ENCODE results near the gene ADAP1.

Gene ADAP1

DNA sequence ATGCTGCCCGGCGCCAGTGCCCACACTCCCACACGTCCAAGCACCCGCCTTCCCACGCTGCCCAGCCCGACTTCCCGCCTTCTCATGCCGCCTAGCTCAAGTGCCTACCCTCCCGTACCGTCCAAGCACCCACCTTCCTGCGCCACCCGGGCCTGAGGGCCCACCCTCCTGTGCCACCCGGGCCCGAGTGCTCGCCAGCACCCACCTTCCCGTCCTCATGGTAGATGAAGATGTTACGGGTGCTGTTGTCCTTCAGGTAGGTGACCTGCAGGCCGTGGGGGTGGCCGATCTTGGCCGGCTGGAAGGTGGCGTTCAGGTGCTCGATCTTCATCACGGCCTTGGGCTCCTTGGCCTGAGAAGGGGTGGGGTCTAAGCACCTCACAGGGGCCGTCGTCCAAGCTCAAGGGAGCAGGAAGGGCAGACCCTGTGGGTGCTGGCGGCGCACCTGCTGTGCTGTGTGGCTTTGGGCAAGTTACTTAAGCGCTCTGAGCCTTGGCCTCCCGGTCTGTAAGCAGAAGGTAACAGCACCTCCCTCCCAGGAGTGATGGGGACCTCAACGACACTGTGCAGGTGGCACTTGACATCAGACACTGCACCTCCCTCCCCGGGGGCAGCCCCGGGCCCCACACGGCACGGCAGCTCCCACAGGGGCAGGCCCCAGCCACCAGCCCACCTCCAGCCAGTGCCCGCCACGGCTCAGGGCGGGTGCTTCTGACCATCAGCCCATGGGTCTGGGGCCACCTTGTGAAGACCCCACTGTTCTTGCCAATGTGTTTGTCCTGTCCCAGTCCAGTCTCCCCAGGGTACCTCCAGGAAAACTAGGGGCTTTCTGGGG, 50.3 kb downstream of the ADAP1 start:
- no peak for DNase-seq

DNA sequence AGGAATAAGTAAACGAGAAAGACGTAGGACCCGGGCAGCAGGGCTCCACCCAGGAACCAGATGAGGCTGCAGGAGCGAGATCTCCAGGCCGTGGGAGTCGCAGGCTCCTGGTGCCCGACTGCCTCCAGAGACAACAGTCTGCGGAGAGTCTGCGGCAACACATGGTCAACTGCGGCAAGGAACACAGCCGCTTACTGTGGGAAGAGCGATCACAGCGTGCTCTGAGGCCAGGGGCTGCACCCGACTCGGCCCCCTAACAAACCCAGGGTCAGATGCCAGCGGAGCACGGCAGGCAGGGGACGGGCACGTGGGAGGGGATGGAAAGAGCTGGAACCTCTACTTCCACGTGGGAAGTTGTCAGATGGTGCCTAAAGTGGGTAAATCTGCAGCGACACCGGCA, 51.5 kb downstream of the ADAP1 start:
- no peak for DNase-seq

DNA sequence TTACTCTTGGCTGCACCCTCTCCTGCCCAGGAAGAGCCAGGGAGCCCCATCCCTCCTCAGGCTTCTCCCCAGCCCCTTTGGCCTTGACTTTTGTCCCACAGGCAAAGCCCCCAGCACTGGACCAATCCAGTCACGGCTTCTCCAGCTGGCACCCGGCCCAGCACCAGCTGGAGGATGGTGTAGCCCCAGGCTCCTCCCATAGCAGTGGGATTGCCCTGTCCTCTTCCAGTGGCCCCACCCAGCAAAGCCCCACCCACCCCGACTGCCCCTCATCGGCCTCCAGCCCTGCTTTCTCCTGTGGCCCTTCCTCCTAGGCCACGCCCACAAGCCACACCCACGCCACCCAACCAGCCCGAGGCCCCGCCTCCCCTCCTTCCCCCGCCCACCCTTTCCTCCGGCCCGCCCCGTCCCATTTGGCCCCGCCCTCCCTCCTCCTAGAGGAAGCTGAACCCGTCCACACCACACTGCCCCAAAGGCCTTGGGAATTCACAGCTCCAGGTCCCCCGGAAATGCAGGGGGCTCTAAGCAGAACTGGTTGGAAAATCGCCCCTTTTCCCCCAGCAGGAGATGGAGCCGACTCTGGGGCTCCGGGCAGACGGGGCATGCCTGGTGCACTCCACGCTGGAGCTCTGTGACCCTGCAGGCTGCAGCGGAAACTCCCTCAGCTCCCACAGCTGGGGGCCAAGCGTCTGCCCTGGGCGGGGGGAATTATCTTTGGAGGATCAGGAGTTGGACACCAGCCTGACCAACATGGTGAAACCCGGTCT, 52.9 kb downstream of the ADAP1 start:
- DNase-seq: no peak

DNA sequence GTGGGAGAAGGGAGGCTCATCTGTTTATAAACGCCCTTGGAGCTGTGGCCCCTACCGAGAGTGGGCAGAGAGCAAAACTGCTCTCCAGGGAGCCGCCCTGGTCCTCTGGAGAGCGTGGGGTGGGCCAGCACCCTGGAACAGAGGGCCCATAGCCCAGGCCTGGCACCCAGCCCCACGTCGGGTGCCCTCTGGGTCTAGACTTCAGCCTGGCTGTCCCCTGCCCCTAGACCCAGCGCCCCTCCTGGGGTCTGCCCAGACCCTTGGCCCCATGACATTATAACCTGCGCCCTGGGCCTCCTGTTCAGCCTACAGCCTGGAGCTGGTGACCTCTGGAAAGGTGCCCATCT, 53.5 kb downstream of the ADAP1 start:
- DNase-seq: no peak

DNA sequence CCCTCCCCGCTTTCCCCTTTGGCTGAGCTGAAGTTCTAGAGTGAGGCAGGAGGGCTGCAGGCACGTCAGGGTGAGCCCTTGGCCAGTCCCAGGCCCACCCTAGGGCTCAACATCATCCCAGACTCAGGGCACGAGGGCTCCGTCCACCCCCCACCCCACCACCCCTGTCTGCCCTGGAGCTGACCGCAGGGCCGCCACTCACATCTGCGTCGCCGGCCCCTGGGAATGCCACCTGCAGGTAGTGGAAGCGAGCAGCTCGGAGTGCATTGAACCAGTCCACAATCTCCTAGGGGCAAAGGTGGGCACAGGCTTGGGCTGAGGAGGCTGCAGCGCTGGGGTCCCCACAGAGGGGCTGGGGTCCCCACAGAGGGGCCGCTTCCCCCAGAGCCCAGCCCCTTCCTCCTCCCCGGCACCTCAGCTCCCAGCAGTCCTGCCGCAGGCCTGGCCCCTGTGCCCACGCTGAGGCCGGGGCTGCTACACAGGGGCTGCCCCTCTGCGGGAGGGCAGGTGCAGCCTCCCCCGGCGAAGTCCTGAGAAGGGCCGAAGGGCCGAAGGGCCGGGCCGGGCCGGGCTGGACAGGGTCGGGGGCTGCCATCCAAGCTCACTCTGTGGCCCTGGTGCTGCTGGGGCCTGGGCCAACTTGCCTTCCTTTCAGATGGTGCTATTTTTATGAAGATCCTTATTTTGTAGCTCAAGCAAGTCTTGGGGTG, 54.0 kb downstream of the ADAP1 start:
- DNase-seq: no peak

DNA sequence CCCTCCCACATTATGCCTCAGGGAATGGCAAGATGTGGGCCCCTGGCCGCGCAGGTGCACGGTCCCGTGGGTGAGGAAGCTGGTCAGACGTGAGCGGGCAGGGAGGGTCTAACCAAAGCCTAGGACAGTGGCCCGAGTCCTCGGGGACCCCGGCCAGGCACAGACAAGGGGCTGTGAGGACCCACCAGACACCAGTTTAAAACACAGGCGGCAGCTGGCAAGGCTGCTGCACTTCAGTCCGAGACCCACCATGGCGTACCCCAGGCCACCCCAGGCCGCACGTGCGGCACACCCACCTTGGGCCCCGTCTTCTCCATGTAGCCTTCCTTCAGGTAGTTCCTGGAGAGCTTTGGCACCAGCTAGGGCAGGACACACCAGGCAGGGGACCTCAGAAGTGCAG, 54.7 kb downstream of the ADAP1 start:
- no peak for DNase-seq

DNA sequence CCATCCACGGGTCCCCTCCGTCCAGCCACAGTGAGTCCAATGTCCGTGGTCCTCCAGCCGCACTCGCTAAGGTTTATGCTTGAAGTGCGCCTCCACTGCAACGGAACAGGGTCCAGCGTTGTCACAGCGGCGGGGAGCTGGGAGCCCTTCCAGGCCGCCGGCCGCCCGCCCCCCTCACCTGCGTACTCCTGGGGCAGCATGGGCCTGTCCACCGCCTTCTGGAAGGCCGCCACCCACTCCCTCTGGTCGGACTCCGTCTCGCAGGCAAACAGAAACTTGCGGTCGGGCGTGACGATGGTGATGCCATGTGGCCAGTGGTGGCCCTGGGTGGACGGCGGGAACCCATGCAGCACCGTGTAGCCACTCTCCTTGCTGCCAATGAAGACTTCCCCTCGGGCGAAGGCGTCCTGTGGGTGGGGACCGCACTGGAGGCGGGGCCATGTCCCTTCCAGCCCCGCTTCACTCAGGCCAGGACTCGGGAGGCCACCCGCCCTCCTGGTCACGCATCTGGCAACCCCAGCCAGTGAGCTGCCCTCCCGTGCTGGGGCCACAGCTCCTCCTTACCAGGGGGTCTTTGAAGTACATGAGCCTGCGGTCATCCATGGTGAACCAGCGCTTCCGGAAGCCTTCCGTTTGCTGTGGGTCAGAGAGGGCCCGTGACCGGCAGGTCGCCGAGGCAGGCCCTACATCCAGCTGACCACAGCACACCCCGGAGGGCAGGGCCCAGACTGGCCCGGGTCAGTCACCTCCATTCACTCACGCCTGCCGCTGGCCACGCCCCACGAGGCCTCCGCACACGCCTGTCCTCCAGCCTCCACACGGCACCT, 55.4 kb downstream of the ADAP1 start:
- no peak for DNase-seq

DNA sequence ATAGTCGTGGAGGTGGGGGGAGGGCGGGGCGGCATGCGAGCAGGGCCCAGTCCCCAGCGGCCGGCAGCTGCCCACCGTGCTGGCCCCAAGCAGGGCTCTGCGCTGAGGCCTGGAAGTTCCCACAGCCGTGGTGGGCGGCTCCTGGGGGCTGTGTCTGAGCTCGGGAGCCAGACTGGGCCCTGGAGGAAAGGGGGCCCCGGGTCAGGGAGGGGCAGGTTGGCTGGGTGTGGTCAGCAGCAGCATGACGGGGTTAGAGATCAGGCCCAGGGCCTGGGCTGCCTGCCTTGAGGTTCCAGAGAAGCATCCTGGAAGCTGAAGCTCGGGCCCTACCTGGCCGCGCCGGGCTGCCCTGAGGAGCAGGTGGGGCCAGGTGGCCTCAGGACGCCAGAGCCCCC, 56.0 kb downstream of the ADAP1 start:
- DNase-seq: no peak

DNA sequence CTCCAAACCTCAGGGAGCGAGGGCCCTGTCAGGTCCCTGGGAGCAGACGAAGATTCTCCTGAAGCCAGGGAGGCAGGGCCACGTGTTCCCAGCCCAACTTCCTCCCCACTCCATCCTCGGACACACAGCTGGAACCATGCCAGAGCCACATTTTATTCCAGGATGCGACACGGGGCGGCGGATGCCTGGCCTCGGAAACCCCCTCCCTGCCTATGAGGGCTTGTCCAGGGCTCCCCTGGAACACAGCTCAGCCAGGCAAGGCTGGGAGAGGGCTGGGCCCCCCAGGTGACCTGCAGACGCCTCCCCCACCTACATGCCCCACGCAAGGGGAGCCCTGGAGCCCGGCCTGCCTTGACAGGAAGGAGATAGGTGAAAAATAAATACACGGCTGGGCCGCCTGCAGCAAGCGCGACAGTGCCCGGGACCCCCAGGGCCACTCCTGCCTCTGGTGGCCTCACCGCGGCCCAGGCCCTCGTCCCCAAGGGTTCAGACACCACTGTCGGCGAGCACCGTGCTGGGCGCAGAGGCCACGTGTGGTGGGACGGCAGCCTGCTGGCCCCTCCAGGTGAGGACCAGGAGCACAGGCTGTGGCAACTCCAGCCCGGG, 56.6 kb downstream of the ADAP1 start:
- DNase-seq: no peak

DNA sequence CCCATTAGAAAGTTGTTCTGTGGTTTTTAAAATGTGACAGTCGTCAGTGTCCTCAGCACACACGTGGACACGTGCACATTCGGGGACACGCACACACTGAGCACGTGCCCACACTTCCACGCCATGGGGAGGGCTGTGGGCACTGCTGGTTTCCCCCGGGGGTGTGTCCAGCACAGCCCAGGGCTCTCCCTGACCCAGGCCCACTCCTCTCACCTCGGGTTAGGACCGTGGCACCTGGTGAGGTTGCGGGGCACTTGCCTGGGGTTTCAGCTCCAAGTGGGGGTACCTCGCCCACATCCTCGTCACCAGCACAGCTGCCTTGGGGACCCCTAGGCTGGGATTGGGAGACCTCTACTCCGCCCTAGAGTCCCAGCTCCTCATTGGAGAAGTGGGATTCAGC, 57.4 kb downstream of the ADAP1 start:
- no peak for DNase-seq

DNA sequence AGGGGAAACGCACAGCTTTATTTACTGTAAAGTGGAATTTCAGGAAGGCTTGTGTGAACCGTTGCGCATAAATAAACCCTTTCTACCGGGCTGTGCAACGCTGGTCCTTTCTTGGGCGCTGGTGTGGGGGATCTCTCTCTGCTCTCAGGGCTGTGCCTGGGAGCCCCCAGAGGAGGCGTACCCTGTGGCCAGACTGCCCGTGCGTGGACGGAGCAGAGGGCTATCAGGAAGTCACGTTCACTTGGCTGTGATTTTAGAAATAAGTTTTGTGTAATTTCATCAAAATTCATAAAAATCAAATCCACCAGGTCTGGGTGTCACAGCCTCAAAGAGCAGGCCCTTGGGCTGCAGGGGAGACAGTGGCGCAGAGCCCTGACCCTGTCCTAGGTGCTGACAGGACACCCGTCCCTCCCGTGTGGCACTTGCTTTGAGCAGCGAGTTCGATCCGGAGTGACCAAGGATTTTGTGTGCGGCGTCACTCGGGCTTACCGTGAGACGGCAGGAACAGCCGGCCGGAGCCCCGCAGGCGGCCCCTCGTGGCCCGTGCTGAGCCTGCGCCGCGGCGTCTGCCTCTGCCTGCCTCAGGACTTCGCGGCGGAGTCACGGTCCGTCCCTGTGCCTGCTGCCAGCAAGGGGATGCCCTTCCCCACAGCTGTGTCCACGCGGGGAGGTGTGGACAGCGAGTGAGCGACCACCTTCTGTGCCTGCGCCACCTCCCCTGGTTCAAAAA, 58.0 kb downstream of the ADAP1 start:
- no peak for DNase-seq

DNA sequence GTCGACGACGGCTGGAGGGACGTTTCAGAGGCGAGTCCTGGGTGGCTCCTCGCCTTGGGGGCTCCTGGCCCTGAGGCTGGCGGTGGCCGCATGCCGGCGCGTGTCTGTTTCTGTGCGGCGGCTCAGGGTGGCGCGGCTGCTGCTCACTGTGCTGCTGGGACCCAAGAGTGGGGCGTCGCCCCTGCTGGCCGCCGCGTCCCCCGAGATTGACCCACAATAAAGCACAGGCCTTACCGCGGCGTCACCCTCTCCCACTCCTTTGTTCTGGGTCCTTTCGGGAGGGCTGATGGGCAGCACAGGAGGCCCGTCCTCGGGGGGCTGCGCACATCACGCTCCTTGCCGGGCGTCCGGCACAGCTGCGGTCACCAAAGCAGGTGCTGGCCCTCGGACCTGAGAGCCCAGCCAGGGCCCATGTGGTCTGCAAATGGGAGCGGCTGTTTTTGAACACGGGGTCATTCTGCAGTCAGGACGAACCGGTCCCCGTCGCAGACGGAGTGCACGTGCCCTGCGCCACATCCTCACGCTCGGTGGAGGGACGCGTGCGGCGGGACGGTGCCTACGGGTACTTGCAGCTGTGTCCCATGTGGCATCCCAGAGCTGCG, 58.9 kb downstream of the ADAP1 start:
- DNase-seq: no peak

DNA sequence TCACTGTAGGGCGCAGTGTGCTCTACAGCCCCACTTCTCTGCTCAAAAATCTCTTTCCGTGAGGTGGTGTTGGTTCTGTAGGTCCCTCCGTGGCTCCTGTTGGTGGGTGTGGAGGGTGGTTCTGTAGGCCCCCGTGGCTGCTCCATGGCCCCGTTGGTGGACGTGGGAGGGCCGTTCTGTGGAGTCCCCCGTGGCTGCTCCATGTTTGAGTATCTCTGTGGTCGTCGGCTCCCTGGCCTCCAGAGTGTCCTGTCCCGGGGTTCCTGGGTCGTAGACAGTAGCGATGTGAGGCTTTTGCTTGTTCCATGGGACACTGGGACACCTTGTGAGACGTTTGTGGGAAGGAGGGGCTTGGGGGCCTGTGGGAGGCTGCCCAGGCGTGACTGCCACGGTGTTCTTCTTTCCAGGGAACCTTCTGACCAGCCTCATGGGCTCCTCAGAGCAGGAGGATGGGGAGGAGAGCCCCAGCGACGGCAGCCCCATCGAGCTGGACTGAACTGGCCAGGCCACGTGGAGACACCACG, 59.5 kb downstream of the ADAP1 start:
- DNase-seq: no peak

DNA sequence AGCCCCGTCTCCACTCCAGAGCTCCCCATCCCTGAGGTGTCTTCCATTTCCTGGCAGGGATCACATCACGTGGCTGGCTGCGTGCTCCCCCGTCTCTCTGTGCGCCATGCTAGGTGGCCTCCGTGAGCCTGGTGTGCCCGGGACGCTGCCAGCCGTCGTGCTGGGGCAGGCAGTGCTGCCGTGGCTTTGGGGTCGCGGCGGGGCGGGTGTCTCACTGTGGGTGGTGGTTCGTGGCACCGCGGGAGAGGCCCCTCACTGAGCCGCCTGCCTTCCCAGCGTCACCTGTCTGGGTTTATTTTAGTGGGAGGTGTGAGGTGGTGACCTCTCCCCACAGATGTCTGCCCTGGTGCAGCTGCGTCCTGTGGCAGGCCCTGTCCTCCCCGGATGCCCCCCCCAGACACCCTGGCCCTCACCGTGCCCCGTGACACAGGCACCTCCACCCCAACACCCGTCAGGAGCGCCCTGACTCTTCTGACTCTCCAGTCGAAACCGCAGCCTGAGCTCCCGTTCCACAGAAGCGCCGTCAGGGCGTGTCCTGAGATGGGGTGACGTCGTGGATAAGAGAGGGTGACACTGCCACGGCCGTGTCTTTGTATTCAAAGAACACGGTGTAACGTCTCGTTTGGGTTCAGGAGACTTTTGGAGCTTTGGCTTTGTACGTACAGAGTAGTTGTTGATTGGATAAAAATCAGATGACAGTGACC, 60.2 kb downstream of the ADAP1 start:
- no peak for DNase-seq

DNA sequence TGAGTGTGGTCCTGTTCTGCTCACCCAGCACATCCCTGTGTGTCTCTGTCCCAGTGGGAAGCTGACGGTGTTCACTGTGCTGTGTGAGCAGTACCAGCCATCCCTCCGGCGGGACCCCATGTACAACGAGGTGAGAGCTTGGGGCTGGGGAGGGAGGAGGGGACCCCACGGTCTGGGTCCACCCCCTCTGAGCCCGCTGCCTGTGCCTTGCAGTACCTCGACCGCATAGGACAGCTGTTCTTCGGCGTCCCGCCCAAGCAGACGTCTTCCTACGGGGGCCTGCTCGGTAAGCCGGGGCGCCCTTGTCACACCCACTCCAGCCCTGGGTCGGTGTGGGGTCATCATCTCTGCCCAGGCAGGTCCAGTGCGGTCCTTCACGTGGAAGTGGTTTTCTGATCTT, 60.8 kb downstream of the ADAP1 start:
- no peak for DNase-seq

DNA sequence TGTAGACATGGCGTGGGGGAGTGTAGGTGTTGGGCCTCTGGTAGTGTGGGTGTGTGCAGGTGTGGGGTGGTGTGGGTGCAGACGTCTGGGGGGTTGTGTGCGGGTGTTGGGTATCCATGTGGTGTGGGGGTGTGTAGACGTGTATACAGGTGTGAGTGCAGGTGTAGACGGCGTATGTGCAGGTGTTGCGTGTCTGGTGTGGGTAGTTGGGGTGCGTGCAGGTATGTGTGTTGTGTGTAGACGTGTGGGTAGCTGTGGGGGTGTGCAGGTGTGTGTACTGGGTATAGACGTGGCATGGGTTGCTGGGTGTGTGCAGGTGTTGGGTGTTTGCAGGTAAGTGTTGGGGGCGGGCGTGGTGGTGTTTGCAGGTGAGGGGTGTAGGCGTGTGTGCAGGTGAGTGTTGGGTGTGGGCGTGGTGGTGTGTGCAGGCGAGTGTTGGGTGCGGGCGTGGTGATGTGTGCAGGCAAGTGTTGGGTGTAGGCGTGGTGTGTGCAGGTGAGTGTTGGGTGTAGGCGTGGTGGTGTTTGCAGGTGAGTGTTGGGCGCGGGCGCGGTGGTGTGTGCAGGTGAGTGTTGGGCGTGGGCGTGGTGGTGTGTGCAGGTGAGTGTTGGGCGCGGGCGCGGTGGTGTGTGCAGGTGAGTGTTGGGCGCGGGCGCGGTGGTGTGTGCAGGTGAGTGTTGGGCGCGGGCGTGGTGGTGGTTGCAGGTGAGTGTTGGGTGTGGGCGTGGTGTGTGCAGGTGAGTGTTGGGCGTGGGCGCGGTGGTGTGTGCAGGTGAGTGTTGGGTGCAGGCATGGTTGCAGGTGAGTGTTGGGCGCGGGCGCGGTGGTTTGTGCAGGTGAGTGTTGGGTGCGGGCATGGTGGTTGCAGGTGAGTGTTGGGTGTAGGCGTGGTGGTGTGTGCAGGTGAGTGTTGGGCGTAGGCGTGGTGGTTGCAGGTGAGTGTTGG, 61.6 kb downstream of the ADAP1 start:
- no peak for DNase-seq

DNA sequence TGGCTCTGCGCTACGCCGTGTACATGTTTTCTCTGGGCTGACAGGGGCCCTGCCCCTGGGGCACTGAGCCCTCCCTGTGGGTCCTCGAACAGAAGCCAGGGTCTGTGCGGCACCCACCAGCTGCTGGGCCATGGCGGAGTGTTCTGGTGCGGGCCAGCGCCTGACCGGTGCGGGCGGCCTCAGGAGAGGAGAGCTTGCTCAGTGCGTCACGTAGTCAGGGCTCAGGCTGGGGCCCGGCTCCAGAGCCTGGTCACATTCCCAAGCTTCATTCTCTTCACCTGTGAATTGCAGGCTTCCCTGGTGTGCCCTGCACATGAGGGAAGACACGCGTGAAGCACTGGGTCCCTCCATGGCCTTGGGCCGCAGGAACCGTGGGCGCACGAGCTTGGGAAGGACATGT, 62.7 kb downstream of the ADAP1 start:
- DNase-seq: no peak

DNA sequence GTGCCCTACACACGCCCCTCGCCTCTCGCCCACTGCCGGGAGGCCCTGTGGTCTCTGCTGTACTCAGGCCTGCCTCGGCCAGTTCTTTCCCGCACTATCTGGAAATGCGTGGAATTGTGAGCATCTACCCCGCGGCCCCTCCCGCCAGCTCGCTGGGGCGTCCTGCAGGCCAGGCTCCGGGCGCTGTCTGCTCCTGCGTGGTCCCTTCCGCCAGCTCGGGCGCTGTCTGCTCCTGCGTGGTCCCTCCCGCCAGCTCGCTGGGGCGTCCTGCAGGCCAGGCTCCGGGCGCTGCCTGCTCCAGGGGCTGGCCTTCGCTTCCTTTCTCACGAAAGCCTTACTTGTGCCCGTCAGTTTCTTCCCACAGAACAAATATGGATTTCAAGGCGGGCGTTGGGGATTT, 63.2 kb downstream of the ADAP1 start:
- DNase-seq: no peak

DNA sequence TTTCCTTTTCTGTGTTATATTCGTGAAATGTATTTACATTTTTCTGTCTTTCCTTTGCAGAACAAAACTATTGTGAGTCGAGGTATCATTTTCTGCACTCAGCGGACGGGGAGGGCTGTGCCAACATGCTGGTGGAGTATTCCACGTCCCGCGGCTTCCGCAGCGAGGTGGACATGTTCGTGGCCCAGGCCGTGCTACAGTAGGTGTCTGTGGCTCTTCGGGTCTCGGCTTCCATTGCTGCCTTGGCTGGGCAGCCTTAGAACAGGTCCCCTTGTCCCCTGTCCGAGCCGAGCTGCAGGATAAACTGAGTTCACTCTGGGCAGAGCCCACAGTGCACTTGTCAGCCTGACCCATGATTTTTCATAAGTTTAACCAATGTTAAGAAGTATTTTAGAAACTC, 63.6 kb downstream of the ADAP1 start:
- DNase-seq: no peak
